ENCODE results near the gene ADARB1. TPM values are rescaled to one million over a fixed set of nuclear protein-coding genes. Genes with fewer than 3 reads are reported as not detected.

ADARB1 gene
- total RNA-seq, 2 experiments from 2014 or later = 6.6 to 20.5 TPM

- Histone ChIP-seq H3K4me3 (ENCODE audit: low read depth, low read length, poor library complexity, severe bottlenecking) (no peak overlapping the region), H3K9me3 (ENCODE audit: low read length) (no peaks in the 10 kb centered on the region), H4K20me1 (ENCODE audit: insufficient read depth, low read length) (no peaks in the 10 kb centered on the region; the same call in 1 of the 2 replicates), H3K9me2 (ENCODE audit: insufficient read depth, low read length) (no peaks in the 10 kb centered on the region), H3K79me2 (ENCODE audit: insufficient read depth, low read depth, low read length) (no peaks in the 10 kb centered on the region), H3K4me2 (ENCODE audit: low read length) (no peak overlapping the region), H3K36me3 (ENCODE audit: insufficient read depth, low read length) (no peaks in the 10 kb centered on the region), H3K27ac (ENCODE audit: low read depth, low read length, poor library complexity, severe bottlenecking) (no peak overlapping the region), H2AFZ (ENCODE audit: low read length) (no peak overlapping the region), H3K4me1 (ENCODE audit: insufficient read depth, low read length, poor library complexity, severe bottlenecking) (peaks cover 8% of the 10 kb centered on the region)
- no peak for DNase-seq (ENCODE audit: low spot score)
- ChIA-PET POLR2A (interaction anchor here (0.6 to 1.8 kb wide), 2 partner anchors 20 to 22 kb away, joined by 3 to 4 read pairs; no protein-coding TSS in a partner anchor), CTCF (ENCODE audit: unreplicated experiment) (no interaction called here)
- intact Hi-C loops (cut with micrococcal nuclease; ENCODE audit: unreplicated experiment) = no loop called here
- BruUV-seq (replicated peaks) = no TSS peak
- TF ChIP-seq CTCF (conservative IDR thresholded peaks at IDR 0.05; ENCODE audit: low read length) (no peak), EZH2phosphoT487 (IDR thresholded peaks at IDR 0.05; ENCODE audit: borderline replicate concordance, low read depth, low read length) (no peak)
These were observed 15.6 kb downstream of the ADARB1 start for GRCh38 chr21:45089964-45090363.

- CTCF ChIA-PET (ENCODE audit: unreplicated experiment) = no interaction called here
- H3K79me2 ChIP-seq (ENCODE audit: insufficient read depth, low read depth, low read length) = no peaks in the 10 kb centered on the region
- no peaks in the 10 kb centered on the region for H3K36me3 ChIP-seq (ENCODE audit: insufficient read depth, low read length)
- H3K4me2 ChIP-seq (ENCODE audit: low read length) = no peak overlapping the region
- H3K27ac ChIP-seq (ENCODE audit: low read depth, low read length, poor library complexity, severe bottlenecking) = no peak overlapping the region
- H3K4me1 ChIP-seq (ENCODE audit: insufficient read depth, low read length, poor library complexity, severe bottlenecking) = peaks cover 8% of the 10 kb centered on the region
- TF ChIP-seq CTCF (conservative IDR thresholded peaks at IDR 0.05; ENCODE audit: low read length) (no peak), EZH2phosphoT487 (IDR thresholded peaks at IDR 0.05; ENCODE audit: borderline replicate concordance, low read depth, low read length) (no peak)
- H3K9me2 ChIP-seq (ENCODE audit: insufficient read depth, low read length) = no peaks in the 10 kb centered on the region
- H3K4me3 ChIP-seq (ENCODE audit: low read depth, low read length, poor library complexity, severe bottlenecking) = no peak overlapping the region
- intact Hi-C loops (cut with micrococcal nuclease; ENCODE audit: unreplicated experiment) = no loop called here
- H3K9me3 ChIP-seq (ENCODE audit: low read length) = no peaks in the 10 kb centered on the region
- no peaks in the 10 kb centered on the region; the same call in 1 of the 2 replicates for H4K20me1 ChIP-seq (ENCODE audit: insufficient read depth, low read length)
- POLR2A ChIA-PET = interaction anchor here (0.6 to 1.8 kb wide), 2 partner anchors 23 kb away, joined by 3 read pairs; no protein-coding TSS in a partner anchor
- DNase-seq (ENCODE audit: low spot score) = no peak
- BruUV-seq (replicated peaks) = no TSS peak
- H2AFZ ChIP-seq (ENCODE audit: low read length) = no peak overlapping the region
These were observed 16.6 kb downstream of the ADARB1 start for GRCh38 chr21:45090966-45091365.

- DNase-seq (ENCODE audit: low spot score) = no peak
- ChIA-PET CTCF (ENCODE audit: unreplicated experiment) (no interaction called here), POLR2A (interaction anchor here (0.5 to 0.6 kb wide), 2 partner anchors 22 to 671 kb away, joined by 3 read pairs; no protein-coding TSS in a partner anchor)
- no peaks in the 10 kb centered on the region; the same call in 1 of the 2 replicates for H4K20me1 ChIP-seq (ENCODE audit: insufficient read depth, low read length)
- no peaks in the 10 kb centered on the region for H3K9me3 ChIP-seq (ENCODE audit: low read length)
- TF ChIP-seq EZH2phosphoT487 (IDR thresholded peaks at IDR 0.05; ENCODE audit: borderline replicate concordance, low read depth, low read length) = no peak
- TF ChIP-seq CTCF (conservative IDR thresholded peaks at IDR 0.05; ENCODE audit: low read length) = no peak
- no peak overlapping the region for H3K4me3 ChIP-seq (ENCODE audit: low read depth, low read length, poor library complexity, severe bottlenecking)
- no peaks in the 10 kb centered on the region for H3K36me3 ChIP-seq (ENCODE audit: insufficient read depth, low read length)
- H3K27ac ChIP-seq (ENCODE audit: low read depth, low read length, poor library complexity, severe bottlenecking) = no peak overlapping the region
- intact Hi-C loops (cut with micrococcal nuclease; ENCODE audit: unreplicated experiment) = no loop called here
- no peaks in the 10 kb centered on the region for H3K79me2 ChIP-seq (ENCODE audit: insufficient read depth, low read depth, low read length)
- no peaks in the 10 kb centered on the region for H3K9me2 ChIP-seq (ENCODE audit: insufficient read depth, low read length)
- no peak overlapping the region for H2AFZ ChIP-seq (ENCODE audit: low read length)
- H3K4me2 ChIP-seq (ENCODE audit: low read length) = peak overlapping the region; percentile 12; the same call in 1 of the 2 replicates
- no TSS peak for BruUV-seq (replicated peaks)
- H3K4me1 ChIP-seq (ENCODE audit: insufficient read depth, low read length, poor library complexity, severe bottlenecking) = peaks cover 8% of the 10 kb centered on the region
These were observed 17.4 kb downstream of the ADARB1 start for GRCh38 chr21:45091550-45092322.

Measured in OCI-LY7 (cell line).